Panc1 (cell line): ENCODE data around the gene SLC9A5. TPM values are rescaled to one million over a fixed set of nuclear protein-coding genes. Genes with fewer than 3 reads are reported as not detected.

ENCODE experiments used
- ATAC-seq: fragments of 200-7000 bp; cut with Tn5 transposase; 2 replicates; pipeline ENCODE4 v1.9.1; 2020; ENCODE audit warnings: mild to moderate bottlenecking, moderate library complexity
- BruUV-seq: library from RNA; stranded (reverse); fragments of 400-500 nt; replicated peaks from 2 replicates; lab custom pipeline; 2021; lab: Mats Ljungman, UMichigan
- CTCF ChIA-PET: fragments of 300-600 bp; sonication (Branson Sonifier 250); formaldehyde crosslinking; loops from one replicate; lab custom pipeline; 2022; ENCODE audit warnings: antibody characterized with exemption; lab: Charles Lee
- POLR2A ChIA-PET: fragments of 300-600 bp; sonication (Branson Sonifier 250); formaldehyde crosslinking; loops from one replicate; lab custom pipeline; 2022; ENCODE audit warnings: antibody characterized with exemption; lab: Charles Lee
- DNase-seq: peaks from one replicate; pipeline ENCODE4 v3.0.0-alpha.2; 2010; ENCODE audit warnings: low read depth, low spot score
- H3K27ac ChIP-seq: 2 replicates; pipeline ENCODE4 v1.5.1; 2011; ENCODE audit warnings: mild to moderate bottlenecking, low read length, inconsistent platforms
- H3K27me3 ChIP-seq: fragments of 200-500 bp; sonication (Bioruptor generic); 2 replicates; pipeline ENCODE4 v1.6.0; 2014; ENCODE audit warnings: low read length, inconsistent platforms; ENCODE audit not compliant: control insufficient read depth, insufficient read depth
- H3K36me3 ChIP-seq: fragments of 200-500 bp; sonication (Bioruptor generic); 2 replicates; pipeline ENCODE4 v1.5.1; 2014; ENCODE audit warnings: inconsistent platforms, mild to moderate bottlenecking, low read length, moderate library complexity; ENCODE audit not compliant: control insufficient read depth, insufficient read depth
- H3K4me1 ChIP-seq: 2 replicates; pipeline ENCODE4 v1.5.1; 2011; ENCODE audit warnings: inconsistent platforms, mild to moderate bottlenecking, low read length, moderate library complexity; ENCODE audit not compliant: control insufficient read depth, insufficient read depth
- H3K4me3 ChIP-seq, 2 experiments: 2 replicates each; pipeline ENCODE4 v1.5.1; 2011 to 2012; ENCODE audit warnings: low read depth in 2 of 2, low read length in 2 of 2, mild to moderate bottlenecking in 2 of 2, inconsistent platforms in 1 of 2, moderate library complexity in 1 of 2
- H3K9me3 ChIP-seq: fragments of 200-500 bp; sonication (Bioruptor generic); 2 replicates; pipeline ENCODE4 v1.5.1; 2014; ENCODE audit warnings: low read depth, mild to moderate bottlenecking, inconsistent platforms, low read length, moderate library complexity; ENCODE audit not compliant: control insufficient read depth, insufficient read depth
- CTCF ChIP-seq: fragments of 450-650 bp; IDR thresholded peaks from 2 replicates; pipeline ENCODE4 v1.5.1; 2017; ENCODE audit warnings: mild to moderate bottlenecking
- POLR2AphosphoS5 ChIP-seq: IDR thresholded peaks from 2 replicates; pipeline ENCODE4 v1.6.1; 2012; ENCODE audit warnings: mild to moderate bottlenecking, low read depth, low read length, moderate library complexity
- REST ChIP-seq, 2 experiments: IDR thresholded peaks; 2 replicates each; pipeline ENCODE4 v1.6.1; 2011 to 2012; ENCODE audit warnings: low read depth in 2 of 2, control low read depth in 1 of 2, low read length in 1 of 2, mild to moderate bottlenecking in 1 of 2, moderate library complexity in 1 of 2; ENCODE audit not compliant: insufficient read depth in 1 of 2
- SIN3A ChIP-seq: IDR thresholded peaks from 2 replicates; pipeline ENCODE4 v1.6.1; 2012; ENCODE audit warnings: low read depth, mild to moderate bottlenecking, low read length, moderate library complexity, borderline replicate concordance; ENCODE audit not compliant: insufficient read depth
- TCF7L2 ChIP-seq: IDR thresholded peaks from 2 replicates; pipeline ENCODE4 v1.6.1; 2011; ENCODE audit warnings: mild to moderate bottlenecking, low read depth, low read length, inconsistent platforms
- in situ Hi-C: cut with HindIII; loops from 2 replicates; pipeline ENCODE4 v1.10.0; 2016; ENCODE audit warnings: low sequenced_read_pairs, low pct_unique_long_range_greater_than_20kb
- intact Hi-C: fragments of 100-400 bp; cut with micrococcal nuclease; formaldehyde crosslinking; loops from one replicate; pipeline ENCODE4 v1.10.0; 2022; ENCODE audit not compliant: unreplicated experiment
- total RNA-seq: library from RNA; stranded (reverse); gene quantifications from one replicate; pipeline ENCODE4 v1.2.1, GENCODE V29; 2021; ENCODE audit not compliant: unreplicated experiment

Gene SLC9A5
- total RNA-seq, 1 experiment from 2014 or later, result 1.7 TPM

DNA sequence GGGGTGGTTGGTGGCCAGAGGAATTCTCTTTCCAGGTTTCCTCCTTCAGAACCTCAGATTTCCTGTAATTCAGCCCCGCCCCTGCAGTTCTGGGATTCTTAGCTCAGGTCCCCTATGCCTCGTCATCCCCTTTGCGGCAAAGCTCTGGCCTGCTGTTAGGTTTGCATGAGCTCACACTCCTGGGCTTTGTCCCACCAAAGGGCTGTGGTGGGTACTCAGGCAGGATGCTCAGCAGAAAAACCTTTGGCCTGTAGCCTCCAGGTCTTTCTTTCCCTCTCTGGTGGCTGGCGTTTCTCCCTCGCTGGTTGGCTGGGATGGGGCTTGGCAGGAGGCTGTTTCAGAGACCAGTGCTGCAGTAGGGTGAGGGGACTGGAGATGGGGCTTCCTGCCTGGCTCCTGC lies 21.0 kb downstream of the SLC9A5 start:
- Histone ChIP-seq H3K9me3 (no peaks in the 10 kb centered on the region), H3K4me1 (no peaks in the 10 kb centered on the region; the same call in 1 of the 2 replicates), H3K27ac (no peak overlapping the region), H3K27me3 (no peaks in the 10 kb centered on the region), H3K36me3 (no peaks in the 10 kb centered on the region), H3K4me3 (no peak overlapping the region)
- in situ Hi-C loops, result no loop called here
- intact Hi-C loops, result no loop called here
- no TSS peak for BruUV-seq
- ATAC-seq (no peak; the same call in 1 of the 2 replicates), DNase-seq (no peak)
- CTCF ChIA-PET, result interaction anchor here (0.6 to 0.7 kb wide), 2 partner anchors 11 to 130 kb away, joined by 3 to 5 read pairs; no protein-coding TSS in a partner anchor
- POLR2A ChIA-PET, result interaction anchor here (0.6 kb wide), 1 partner anchor 412 kb away, joined by 9 read pairs; no protein-coding TSS in a partner anchor
- no peak for TF ChIP-seq CTCF
- TF ChIP-seq SIN3A, result no peak
- TF ChIP-seq POLR2AphosphoS5, result no peak
- TF ChIP-seq REST (IDR thresholded peaks at IDR 0.05; ENCODE audit: insufficient read depth in 1 of 2, low read depth in 2 of 2, low read length in 1 of 2), result no peak
- no peak for TF ChIP-seq TCF7L2

DNA sequence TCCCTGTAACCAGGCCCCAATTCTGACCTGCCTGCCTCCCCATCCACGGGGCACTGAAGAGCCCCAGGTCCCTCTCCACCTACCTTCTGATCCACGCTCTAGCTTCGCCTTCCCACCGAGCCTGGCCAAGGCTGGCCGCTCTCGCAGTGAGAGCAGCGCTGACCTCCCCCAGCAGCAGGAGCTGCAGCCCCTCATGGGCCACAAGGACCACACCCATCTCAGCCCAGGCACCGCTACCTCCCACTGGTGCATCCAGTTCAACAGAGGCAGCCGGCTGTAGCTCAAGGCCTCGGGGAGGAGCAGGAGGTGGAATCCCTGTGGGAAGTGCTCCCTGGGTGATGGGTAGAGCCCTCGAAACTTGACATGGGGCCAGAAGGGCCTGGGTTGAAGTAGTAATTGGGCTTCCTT lies 22.2 kb downstream of the SLC9A5 start:
- H3K4me1 ChIP-seq, result no peaks in the 10 kb centered on the region; the same call in 1 of the 2 replicates
- no peaks in the 10 kb centered on the region for H3K9me3 ChIP-seq
- ChIA-PET POLR2A (no interaction called here), CTCF (interaction anchor here (1.0 kb wide), 1 partner anchor 10 kb away, joined by 3 read pairs; no protein-coding TSS in a partner anchor)
- no peaks in the 10 kb centered on the region for H3K27me3 ChIP-seq
- DNase-seq (no peak), ATAC-seq (0 out of 2 replicates have a peak, but pooled peaks have one; percentile 14)
- H3K4me3 ChIP-seq, result no peak overlapping the region
- in situ Hi-C loops (no loop called here), intact Hi-C loops (no loop called here)
- H3K27ac ChIP-seq, result no peak overlapping the region
- BruUV-seq, result no TSS peak
- TF ChIP-seq POLR2AphosphoS5, result no peak
- TF ChIP-seq TCF7L2, result no peak
- no peak for TF ChIP-seq REST (IDR thresholded peaks at IDR 0.05; ENCODE audit: insufficient read depth in 1 of 2, low read depth in 2 of 2, low read length in 1 of 2)
- TF ChIP-seq CTCF, result no peak
- TF ChIP-seq SIN3A, result no peak
- H3K36me3 ChIP-seq, result no peaks in the 10 kb centered on the region
